CD14-positive monocyte (primary cell): Measurements from ENCODE around the gene FZD2. TPM values are rescaled to one million over a fixed set of nuclear protein-coding genes. Genes with fewer than 3 reads are reported as not detected.
A peak's percentile ranks its signal among the peaks of the same experiment; 100 is the strongest.
"Not testable (repeated sequence)": the region's sequence is repeated elsewhere in the genome, so short reads cannot be mapped to it uniquely, and the experiment has no call there.

Experiments used
- DNase-seq, 3 donors: peaks; one replicate each; pipeline ENCODE4 v3.0.0-alpha.2; 2011 to 2022
- H2AFZ ChIP-seq: 2 replicates; pipeline ENCODE4 v1.6.0; 2012; ENCODE audit warnings: mild to moderate bottlenecking, low read depth, low read length, inconsistent platforms; ENCODE audit not compliant: insufficient read depth, poor library complexity, severe bottlenecking
- H3K27ac ChIP-seq, 2 donors: 1 replicate in 1 of 2; 2 replicates in 1 of 2; pipeline ENCODE4 v1.5.1; 2012 to 2013; ENCODE audit warnings: low read length in 2 of 2, control low read depth in 1 of 2, inconsistent platforms in 1 of 2, low read depth in 1 of 2, mild to moderate bottlenecking in 1 of 2
- H3K27me3 ChIP-seq, 2 donors: one replicate each; pipeline versions ENCODE4 v1.6.0 to v1.6.1; 2011 to 2013; ENCODE audit warnings: low read length in 2 of 2; ENCODE audit not compliant: control insufficient read depth in 2 of 2, insufficient read depth in 2 of 2
- H3K36me3 ChIP-seq, 2 donors: replicated peaks in 1 of 2; 1 replicate in 1 of 2; 2 replicates in 1 of 2; pipeline versions ENCODE4 v1.5.1 to v1.6.1; 2012 to 2013; ENCODE audit warnings: low read length in 2 of 2, control low read depth in 1 of 2, inconsistent platforms in 1 of 2, mild to moderate bottlenecking in 1 of 2; ENCODE audit not compliant: insufficient read depth in 2 of 2, control insufficient read depth in 1 of 2
- H3K4me1 ChIP-seq, 2 donors: 1 replicate in 1 of 2; 2 replicates in 1 of 2; pipeline versions ENCODE4 v1.5.1 to v1.6.1; 2012 to 2013; ENCODE audit warnings: low read length in 2 of 2, control low read depth in 1 of 2, inconsistent platforms in 1 of 2, mild to moderate bottlenecking in 1 of 2, moderate library complexity in 1 of 2; ENCODE audit not compliant: insufficient read depth in 2 of 2, control insufficient read depth in 1 of 2
- H3K4me2 ChIP-seq: replicated peaks from 2 replicates; pipeline ENCODE3; 2012; ENCODE audit warnings: low read length, moderate library complexity, mild to moderate bottlenecking; ENCODE audit not compliant: poor library complexity, severe bottlenecking; ENCODE audit errors: extremely low read depth
- H3K4me3 ChIP-seq, 3 experiments: fragments of 200-600 bp in 1 of 3; sonication (generic) in 1 of 3; replicated peaks in 1 of 3; 1 replicate in 2 of 3; 2 replicates in 1 of 3; pipeline ENCODE4 v1.5.1; 2011 to 2013; ENCODE audit warnings: low read length in 3 of 3, mild to moderate bottlenecking in 3 of 3, control low read depth in 2 of 3, low read depth in 2 of 3, inconsistent platforms in 1 of 3, moderate library complexity in 1 of 3
- H3K79me2 ChIP-seq: 2 replicates; pipeline ENCODE4 v1.6.0; 2012; ENCODE audit warnings: mild to moderate bottlenecking, control low read depth, inconsistent platforms, low read length, moderate library complexity; ENCODE audit not compliant: insufficient read depth
- H3K9ac ChIP-seq: 2 replicates; pipeline ENCODE4 v1.6.0; 2017; ENCODE audit warnings: low read length, mild to moderate bottlenecking; ENCODE audit not compliant: insufficient read depth, poor library complexity, severe bottlenecking
- H3K9me3 ChIP-seq, 2 donors: replicated peaks in 1 of 2; 1 replicate in 1 of 2; 2 replicates in 1 of 2; pipeline versions ENCODE4 v1.5.1 to v1.6.1; 2012 to 2013; ENCODE audit warnings: low read length in 2 of 2, control low read depth in 1 of 2; ENCODE audit not compliant: control insufficient read depth in 1 of 2, insufficient read depth in 1 of 2
- H4K20me1 ChIP-seq: 2 replicates; pipeline ENCODE4 v1.6.0; 2012; ENCODE audit warnings: mild to moderate bottlenecking, low read length, control low read depth, moderate library complexity; ENCODE audit not compliant: insufficient read depth
- H3K27ac Mint-ChIP-seq, 7 donors: one replicate each; pipeline ENCODE4 v1.8.0; 2020; ENCODE audit warnings: mild to moderate bottlenecking in 7 of 7, mixed read lengths in 7 of 7, moderate library complexity in 6 of 7, inconsistent platforms in 2 of 7
- H3K27me3 Mint-ChIP-seq, 3 donors: one replicate each; pipeline ENCODE4 v1.8.0; 2021 to 2022; ENCODE audit warnings: low read depth in 3 of 3, mild to moderate bottlenecking in 3 of 3, mixed read lengths in 3 of 3, moderate library complexity in 3 of 3, inconsistent platforms in 1 of 3
- H3K36me3 Mint-ChIP-seq, 2 donors: one replicate each; pipeline ENCODE4 v1.8.0; 2020; ENCODE audit warnings: mixed read lengths in 2 of 2, inconsistent platforms in 1 of 2, mild to moderate bottlenecking in 1 of 2
- H3K4me1 Mint-ChIP-seq: one replicate; pipeline ENCODE4 v1.8.0; 2020; ENCODE audit warnings: mild to moderate bottlenecking, mixed read lengths
- H3K4me3 Mint-ChIP-seq, 2 donors: one replicate each; pipeline ENCODE4 v1.8.0; 2020; ENCODE audit warnings: mild to moderate bottlenecking in 2 of 2, mixed read lengths in 2 of 2, moderate library complexity in 1 of 2
- H3K9me3 Mint-ChIP-seq, 7 donors: one replicate each; pipeline ENCODE4 v1.8.0; 2020 to 2022; ENCODE audit warnings: mixed read lengths in 7 of 7, mild to moderate bottlenecking in 6 of 7, moderate library complexity in 6 of 7, inconsistent platforms in 2 of 7
- CTCF ChIP-seq: fragments of 200-600 bp; IDR thresholded peaks from one replicate; pipeline ENCODE4 v1.8.0; 2022; ENCODE audit warnings: antibody characterized with exemption, mild to moderate bottlenecking
- WGBS: methylation state at CpG from one replicate; pipeline ENCODE4 v1.1.5; 2013; ENCODE audit warnings: missing lambda C conversion rate; ENCODE audit not compliant: insufficient coverage; 5-methylcytosine and 5-hydroxymethylcytosine counted together
- intact Hi-C, 2 donors: fragments of 100-400 bp; cut with micrococcal nuclease; formaldehyde crosslinking; loops; one replicate each; pipeline versions ENCODE4 v1.15.0 to v1.15.1; 2023
- polyA plus RNA-seq, 3 donors: library from polyadenylated mRNA; depleted of rRNA in 1 of 3; unstranded in 2 of 3; stranded (reverse) in 1 of 3; fragments of 300-500 nt in 2 of 3; fragments of >200 nt in 1 of 3; fragmentation: Illumina TruSeq in 2 of 3; gene quantifications; 1 replicate in 2 of 3; 2 replicates in 1 of 3; pipeline ENCODE4 v1.2.3, GENCODE V29; 2012 to 2021

Gene FZD2
- polyA plus RNA-seq, 3 donors = 3.1 to 7.2 (median 6.2) TPM

DNA sequence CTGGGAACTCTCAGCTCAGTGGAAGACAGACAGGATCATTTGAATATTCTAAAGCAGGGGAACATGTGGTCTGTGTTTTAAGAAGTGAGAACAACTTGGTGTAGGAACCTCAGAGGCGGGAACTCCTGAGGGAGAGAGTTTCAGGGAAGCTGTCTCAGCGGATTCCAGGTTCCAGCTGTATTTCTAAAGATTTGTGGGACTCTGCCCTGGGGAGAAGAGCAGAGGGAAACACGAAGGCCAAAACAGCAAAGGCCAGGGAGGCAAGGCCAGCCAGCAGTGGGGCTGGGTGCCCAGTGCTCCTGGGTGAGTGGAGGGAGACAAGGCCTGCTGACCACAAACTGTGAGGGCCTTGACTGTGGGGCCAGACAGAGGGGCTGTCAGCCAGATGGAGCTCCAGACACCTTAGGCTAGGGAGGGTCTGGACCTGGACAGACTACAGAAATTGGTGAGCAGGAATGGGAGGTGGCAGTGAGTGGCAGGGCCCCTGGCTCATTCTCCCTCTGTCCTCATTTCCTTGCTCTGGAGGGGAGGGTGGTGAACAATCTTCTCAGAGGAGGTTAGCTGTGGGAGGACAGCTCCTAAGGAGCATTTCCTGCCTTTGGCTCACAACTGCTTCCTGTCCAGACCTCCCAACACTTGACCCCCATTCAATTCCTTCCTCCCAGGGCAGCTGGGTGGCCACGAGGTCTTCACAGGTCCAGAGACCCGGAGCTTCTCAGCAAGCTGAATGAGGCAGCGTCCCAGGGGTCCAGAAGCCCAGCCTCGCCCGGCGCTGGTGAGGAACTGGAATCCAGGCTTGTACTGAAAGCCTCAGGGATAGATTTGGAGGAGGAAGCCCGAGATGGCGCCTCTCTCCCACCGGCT is 21.0 kb upstream of the FZD2 start:
- H3K4me2 ChIP-seq = peak overlapping the region; percentile 42
- WGBS = 38% methylated on average over 6 of the region's 12 CpGs
- H3K4me3 ChIP-seq = peak overlapping the region in 1 of 3 experiments; percentile 7
- peaks cover 3 to 8% (median 3%) of the 10 kb centered on the region in 3 donors for H3K27me3 Mint-ChIP-seq
- H3K36me3 Mint-ChIP-seq = peaks cover 0 to 6% of the 10 kb centered on the region in 2 donors
- H3K9me3 ChIP-seq = peaks cover 0 to 4% of the 10 kb centered on the region in 2 donors
- no peaks in the 10 kb centered on the region for H3K27me3 ChIP-seq
- H4K20me1 ChIP-seq = no peaks in the 10 kb centered on the region
- peak overlapping the region; percentile 27 to 79 (median 69) for H3K27ac Mint-ChIP-seq
- H3K4me1 Mint-ChIP-seq = peaks cover 28% of the 10 kb centered on the region
- peak overlapping the region in 1 of 2 donors; percentile 78 for H3K4me3 Mint-ChIP-seq
- H3K4me1 ChIP-seq = peaks cover 22 to 27% of the 10 kb centered on the region in 2 donors
- no peak for TF ChIP-seq CTCF
- H3K79me2 ChIP-seq = no peaks in the 10 kb centered on the region
- H3K9ac ChIP-seq = peak overlapping the region; percentile 7
- DNase-seq = no peak
- intact Hi-C loops = loop anchor here in 1 of 2 donors (10.0 kb wide), 1 partner anchor 138 kb away; no protein-coding TSS in a partner anchor
- H3K27ac ChIP-seq = peak overlapping the region; percentile 10 to 23
- H3K36me3 ChIP-seq = no peaks in the 10 kb centered on the region
- peak overlapping the region; percentile 73 for H2AFZ ChIP-seq
- H3K9me3 Mint-ChIP-seq = peaks cover 0 to 11% (median 7%) of the 10 kb centered on the region in 7 donors

GRCh38 chr17:44537922-44538321 is 19.4 kb upstream of the FZD2 start:
- H3K27ac ChIP-seq, H3K27me3 ChIP-seq, DNase-seq, H3K9ac ChIP-seq, H2AFZ ChIP-seq, H3K27me3 Mint-ChIP-seq, H3K4me3 Mint-ChIP-seq, H3K4me3 ChIP-seq, H3K4me2 ChIP-seq, H3K27ac Mint-ChIP-seq, H3K79me2 ChIP-seq, H4K20me1 ChIP-seq, H3K36me3 Mint-ChIP-seq, H3K36me3 ChIP-seq, H3K9me3 ChIP-seq: not testable (repeated sequence)
- H3K4me1 ChIP-seq = peaks cover 27 to 32% of the 10 kb centered on the region in 2 donors
- intact Hi-C loops = loop anchor here in 1 of 2 donors (10.0 kb wide), 1 partner anchor 137 kb away; no protein-coding TSS in a partner anchor
- WGBS = 100% methylated on average over 3 of the region's 3 CpGs
- Mint-ChIP-seq H3K9me3 (peaks cover 0 to 11% (median 7%) of the 10 kb centered on the region in 7 donors), H3K4me1 (peaks cover 32% of the 10 kb centered on the region)
